HG02870 (cell line): ENCODE data around the gene TIRAP.
"Not testable (repeated sequence)": the region's sequence is repeated elsewhere in the genome, so short reads cannot be mapped to it uniquely, and the experiment has no call there.

Source experiments
- ATAC-seq: cut with Tn5 transposase; IDR thresholded peaks from one replicate; pipeline ENCODE4 v1.9.1; 2021; ENCODE audit warnings: mild to moderate bottlenecking, moderate library complexity; ENCODE audit not compliant: unreplicated experiment

Gene TIRAP, protein sequence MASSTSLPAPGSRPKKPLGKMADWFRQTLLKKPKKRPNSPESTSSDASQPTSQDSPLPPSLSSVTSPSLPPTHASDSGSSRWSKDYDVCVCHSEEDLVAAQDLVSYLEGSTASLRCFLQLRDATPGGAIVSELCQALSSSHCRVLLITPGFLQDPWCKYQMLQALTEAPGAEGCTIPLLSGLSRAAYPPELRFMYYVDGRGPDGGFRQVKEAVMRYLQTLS

DNA sequence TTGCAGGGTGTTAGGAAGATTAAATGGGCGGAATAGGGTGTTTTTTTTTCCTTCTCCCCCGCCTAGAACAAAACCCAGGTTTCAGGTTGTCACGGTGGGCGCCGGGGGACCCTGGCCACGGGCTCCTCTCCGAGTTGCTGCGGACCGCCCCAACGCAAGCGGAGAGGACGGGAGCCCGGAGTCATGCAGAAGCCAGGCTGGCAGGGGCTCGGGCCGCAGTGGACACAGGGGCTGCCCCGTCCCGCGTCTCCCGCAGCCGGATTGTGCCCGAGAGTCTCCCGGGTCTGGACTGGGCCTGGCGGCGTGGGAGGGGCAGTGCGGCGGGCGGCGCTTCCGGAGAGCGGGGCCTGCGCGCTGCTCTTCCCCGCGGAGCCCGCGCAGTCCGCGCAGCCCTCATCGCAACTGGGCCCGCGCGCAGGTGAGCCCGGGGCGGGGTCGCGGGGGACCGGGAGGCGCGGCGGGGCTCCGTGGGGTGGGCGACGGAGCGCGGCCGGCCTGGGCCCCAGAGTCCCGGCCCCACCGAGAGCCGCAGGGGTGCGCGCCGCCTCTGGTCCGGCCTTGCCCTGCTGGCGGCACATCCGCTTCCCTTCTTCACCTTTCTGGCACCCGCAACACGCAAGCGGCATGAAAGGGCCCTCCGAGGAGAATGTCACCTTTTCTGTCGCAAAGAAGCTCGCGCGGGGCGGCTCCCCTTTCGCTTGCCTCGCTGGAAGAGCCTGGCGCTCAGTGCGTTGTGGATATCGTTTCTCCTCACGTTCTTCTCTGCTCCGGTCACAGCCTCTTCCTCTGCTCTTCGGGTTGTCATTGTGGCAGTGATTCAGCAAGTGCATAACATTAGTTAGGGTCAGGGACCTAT, at the start of gene TIRAP:
Gene TIRAP (plus strand): TSS at position 358 of the 856 bp plus-strand sequence. CDS start 7,802 bp downstream, outside the sequence.
- ATAC-seq = peak; percentile 49

DNA sequence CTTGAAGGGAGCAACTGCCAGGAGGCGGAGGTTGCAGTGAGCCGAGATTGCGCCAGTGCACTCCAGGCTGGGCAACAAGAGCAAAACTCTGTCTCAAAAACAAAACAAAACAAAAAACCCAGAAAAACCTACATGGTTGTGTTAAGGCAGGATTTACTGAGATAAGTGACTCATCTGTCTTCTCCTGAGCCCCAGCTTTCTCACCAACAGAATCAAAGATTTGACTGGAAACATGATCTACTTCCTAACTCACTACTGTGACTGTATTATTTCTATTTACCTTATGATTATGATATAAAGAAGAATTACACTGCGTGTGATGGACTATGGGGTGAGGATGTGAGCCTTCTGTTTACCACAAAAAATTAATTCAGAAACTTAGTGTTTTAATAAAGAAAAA, 49.5 kb upstream of the TIRAP start:
- no peak for ATAC-seq

DNA sequence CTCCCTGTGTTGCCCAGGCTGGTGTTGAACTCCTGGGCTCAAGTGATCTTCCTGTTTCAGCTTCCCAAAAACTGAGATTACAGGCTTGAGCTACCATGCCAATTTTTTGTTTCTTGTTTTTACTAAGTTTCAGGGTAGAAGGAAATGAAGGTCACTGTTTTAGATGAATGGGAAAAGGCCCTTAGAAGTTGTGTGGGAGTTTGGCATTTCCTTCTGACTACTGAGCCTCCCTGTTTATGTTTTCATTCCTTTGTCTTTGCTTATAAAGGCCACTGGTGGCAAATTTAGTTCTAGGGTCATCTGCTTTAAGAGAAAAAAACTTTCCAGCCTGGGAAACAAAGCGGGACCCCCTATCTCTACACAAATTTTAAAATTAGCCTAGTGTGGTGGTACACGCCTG, 36.3 kb upstream of the TIRAP start:
- no peak for ATAC-seq

DNA sequence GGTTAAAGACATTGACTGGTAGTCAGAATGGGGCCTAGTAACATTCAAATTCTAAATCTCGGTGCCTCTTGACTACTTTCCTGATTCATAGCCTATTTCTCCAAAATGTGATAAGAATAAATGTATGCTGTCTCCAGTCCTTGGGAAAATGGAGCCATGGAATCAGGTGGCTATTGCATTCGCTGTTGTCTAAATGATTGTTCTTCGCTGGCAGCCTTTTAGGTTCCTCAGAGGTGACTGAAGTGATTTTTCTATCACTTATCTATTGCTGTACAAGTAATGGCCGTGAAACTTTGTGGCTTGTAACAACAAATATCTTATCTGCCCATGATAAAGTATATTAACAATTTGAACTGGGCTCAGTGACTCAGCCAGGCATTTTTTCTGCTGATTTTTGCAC, 29.6 kb upstream of the TIRAP start:
- ATAC-seq = no peak

DNA sequence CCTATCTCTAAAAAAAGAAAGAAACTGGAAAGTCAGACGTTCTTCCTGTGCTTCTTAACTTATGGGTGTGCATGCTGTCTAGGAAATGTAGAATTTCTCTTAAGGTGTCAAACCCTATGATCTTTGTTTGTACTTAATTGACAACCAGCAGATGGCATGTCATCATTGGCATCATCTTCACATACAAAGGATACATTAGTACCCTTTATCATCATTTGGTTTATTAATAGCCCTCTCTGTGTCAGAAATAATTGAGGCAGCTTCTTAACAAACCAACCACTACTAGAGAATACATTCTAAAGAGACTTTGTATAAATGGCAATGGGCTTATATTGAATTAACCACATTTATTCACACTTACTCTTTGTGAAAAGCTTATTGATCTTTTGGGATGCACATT, 28.1 kb upstream of the TIRAP start:
- ATAC-seq = no peak

DNA sequence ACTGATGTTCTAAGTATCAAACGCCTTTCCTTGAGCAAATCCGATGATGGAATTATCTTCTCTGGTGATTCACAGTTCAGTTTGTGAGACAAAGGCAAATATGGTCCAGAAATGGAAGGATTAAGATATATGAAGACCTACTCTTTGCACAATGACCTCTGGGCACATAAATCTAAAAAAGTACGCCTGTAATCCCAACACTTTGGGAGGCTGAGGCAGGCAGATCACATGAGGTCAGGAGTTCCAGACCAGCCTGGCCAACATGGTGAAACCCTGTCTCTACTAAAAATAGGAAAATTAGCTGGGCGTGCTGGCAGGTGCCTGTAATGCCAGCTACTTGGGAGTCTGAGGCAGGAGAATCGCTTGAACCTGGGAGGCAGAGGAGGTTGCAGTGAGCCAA, 27.4 kb upstream of the TIRAP start:
- ATAC-seq = not testable (repeated sequence)

DNA sequence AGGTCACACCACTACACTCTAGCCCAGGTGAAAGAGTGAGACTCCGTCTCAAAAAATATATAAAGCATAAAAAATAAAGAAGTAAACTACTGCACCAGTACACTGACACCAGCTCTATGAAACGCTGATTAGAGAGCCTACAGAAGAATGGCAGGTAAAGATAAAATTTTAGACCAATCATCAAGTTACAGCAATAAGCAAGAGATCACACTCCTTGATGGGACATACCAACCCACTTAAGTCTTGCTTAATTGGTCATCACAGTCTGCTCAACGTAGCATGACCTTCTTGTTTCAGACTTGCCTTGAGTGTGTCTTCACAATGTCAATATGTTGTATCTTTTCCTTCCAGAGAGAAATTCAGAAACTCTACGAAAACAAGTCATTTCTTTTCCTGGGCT, 26.7 kb upstream of the TIRAP start:
- ATAC-seq = no peak

DNA sequence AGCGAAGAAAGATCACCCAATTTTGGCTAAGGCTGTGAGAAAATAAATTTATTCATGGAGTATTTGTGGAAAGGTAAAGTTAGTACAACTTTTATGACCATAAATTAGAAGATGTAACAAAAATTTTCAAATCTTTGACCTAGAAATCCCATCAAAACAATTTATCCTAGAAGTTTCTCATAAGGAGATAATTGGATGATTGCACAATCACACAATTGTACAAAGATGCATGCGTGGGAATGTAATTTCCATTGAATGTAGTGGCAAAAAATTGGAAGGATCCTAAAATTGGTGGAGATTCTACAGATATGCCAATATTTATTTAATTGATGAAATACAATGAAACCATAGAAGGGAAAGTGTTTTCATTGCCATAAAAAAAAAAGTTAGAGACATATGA, 25.7 kb upstream of the TIRAP start:
- ATAC-seq = no peak

DNA sequence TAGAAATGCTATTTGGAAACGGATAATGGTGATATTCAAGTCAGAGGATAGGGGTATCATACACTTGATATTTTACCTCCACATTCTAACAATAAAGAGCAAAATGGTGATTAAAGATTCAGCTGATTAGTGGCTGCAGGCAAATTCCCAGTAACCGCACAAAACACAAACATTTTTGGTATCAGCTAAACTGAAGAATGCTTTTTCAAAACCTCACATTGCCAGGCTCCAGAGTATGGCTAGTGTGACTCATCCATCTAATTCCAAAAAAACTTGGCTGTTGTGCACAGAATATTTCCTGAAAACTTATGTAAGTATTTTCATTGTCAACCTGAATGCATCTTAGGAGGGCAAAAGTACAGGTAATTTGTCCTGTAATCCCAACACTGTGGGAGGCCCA, 25.1 kb upstream of the TIRAP start:
- ATAC-seq = no peak

DNA sequence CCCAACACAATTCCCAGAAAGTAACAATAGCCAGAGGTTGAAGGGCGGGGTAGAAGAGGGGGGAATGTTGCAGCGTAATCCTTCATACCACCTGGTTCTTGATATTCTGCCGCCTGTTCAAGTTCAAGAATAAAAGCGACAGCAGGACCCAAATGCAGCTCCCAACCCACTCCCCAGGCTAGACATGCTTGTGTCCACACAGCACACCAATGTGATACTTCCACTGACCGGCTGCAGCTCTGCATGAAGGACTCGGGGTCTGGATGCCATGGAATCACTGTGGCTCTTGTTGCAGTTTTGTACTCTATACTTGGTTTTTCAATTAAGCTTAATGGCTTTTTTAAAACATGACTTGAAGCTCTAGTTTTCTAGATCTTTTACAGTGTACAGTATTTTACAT, 20.7 kb upstream of the TIRAP start:
- ATAC-seq = no peak

DNA sequence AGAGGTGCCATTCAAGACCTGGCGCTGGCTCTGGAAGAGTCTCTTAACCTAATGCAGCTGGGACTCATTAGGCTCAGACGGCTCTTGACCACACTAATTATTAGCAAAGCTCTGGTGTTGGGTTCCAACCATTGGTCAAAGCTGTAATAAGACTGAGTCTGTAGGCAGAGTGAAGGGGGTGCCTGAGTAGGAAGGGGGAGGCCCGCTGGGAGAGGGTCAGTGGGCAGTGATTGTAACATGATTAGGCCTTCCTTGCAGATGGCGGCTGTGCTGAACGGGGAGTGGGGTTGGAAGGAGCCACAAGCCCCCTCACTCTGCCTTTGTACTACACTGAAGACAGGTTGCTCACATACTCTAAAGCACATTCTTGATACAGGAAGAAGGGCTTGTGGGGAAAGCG, 19.4 kb upstream of the TIRAP start:
- ATAC-seq = no peak

DNA sequence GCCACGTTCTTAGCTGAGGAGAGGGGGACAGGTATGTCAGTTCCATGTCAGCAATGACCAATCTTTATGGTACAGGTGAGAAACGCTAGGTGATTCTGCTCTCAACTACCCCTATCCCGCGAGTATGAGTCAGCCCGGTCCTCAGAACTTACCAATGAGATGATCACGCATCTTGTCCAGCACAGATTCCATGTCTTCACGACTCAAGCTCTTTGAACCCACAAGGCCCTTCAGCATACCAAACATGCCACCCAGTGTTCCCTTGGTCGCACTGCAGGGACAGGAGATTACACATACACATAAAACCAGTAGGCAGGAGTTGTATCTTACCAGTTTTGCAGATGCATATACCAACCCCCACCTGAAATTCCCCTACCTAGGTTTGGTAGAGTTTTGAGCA, 17.1 kb upstream of the TIRAP start:
- ATAC-seq = no peak

DNA sequence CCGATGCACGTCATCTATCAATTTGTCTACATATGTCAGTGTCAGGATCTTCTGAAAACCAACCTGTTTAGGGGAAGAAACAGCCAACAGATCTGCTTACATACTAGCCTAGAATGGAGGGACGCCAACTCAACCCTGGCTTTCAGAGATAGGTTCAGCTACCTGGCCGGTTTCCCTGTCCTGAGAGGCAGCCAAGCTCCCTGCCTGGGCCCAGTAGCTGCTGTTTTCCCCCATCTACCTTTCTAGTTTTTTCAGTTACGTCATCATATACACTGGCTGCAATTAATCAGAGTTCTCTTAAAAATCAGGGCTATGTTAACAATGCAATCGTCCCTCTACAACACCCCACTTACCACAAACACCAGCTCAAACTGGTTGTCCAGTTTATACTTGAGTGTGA, 15.2 kb upstream of the TIRAP start:
- ATAC-seq = no peak

DNA sequence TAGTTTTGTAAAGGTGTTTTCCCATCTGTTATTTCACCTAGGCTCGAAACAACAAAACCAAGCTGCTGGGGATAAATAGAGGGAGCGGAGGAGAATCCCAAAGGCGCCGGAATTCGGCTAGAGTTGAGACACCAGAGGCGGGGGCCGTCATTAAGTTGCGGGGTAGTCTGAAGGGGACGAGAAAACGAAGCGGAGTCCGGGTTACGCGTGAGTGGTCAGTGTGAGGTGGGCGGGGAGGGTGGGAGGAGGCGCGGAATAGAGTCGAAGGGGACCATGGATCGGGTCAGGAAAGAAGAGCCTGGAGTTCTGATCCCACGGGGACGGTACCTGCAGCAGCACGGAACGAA, 14.6 kb upstream of the TIRAP start:
- ATAC-seq = peak; percentile 6

DNA sequence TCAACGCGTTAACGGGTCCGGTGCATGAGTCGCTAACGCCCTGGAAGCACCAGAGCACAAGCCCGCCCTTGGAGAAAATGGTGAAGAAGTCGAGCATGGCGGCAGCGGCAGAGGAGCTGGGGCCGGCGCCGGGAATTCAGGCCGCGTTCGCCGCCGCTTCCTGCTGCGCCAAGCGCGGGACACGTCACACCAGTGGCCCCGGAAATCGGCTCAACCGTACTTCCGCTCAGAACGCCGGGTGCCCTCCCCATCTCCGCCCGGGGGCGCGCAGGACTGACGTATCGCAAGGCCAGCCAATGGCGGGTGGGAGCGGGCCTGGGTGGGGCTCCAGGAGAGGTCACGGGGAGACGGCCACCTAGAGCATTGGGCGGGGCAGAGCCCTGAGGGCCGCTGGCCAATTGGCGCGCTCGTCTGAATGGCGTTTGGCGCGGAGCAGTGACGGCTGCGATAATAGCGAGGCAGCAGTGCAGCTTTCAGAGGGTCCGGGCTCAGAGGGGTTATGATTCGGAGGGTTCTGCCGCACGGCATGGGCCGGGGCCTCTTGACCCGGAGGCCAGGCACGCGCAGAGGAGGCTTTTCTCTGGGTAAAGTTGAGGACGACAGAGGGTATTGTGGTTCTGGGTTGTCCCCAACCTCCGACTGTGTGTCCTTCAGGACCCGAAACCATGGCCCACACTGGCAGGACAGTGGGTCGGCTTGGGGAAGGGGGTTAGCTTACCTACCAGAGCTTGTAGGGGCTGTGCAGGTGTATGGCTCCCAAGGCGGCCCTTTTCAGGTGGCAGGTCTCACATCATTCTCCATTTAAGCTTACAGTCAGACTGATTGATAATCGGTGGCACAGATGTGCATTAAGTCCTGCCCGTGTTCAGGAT, 13.9 kb upstream of the TIRAP start, which contains the start of the genes FOXRED1 and SRPRA:
Gene FOXRED1 (plus strand): TSS at position 447 of the 872 bp plus-strand sequence. CDS start 53 bp downstream, at position 500.
Gene SRPRA (minus strand): TSS at position 188 of the 872 bp plus-strand sequence. CDS start 91 bp downstream, at position 97.
- peak; percentile 97 for ATAC-seq

DNA sequence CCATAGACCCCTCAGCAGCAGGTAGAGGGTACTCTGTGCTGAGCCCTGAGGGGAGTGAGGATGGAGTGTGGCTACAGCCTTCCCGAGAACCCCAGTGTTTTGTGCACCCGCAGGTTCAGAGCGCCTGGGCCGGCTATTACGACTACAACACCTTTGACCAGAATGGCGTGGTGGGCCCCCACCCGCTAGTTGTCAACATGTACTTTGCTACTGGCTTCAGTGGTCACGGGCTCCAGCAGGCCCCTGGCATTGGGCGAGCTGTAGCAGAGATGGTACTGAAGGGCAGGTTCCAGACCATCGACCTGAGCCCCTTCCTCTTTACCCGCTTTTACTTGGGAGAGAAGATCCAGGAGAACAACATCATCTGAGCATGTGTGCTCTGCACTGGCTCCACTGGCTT, 5.6 kb upstream of the TIRAP start:
- ATAC-seq = no peak

DNA sequence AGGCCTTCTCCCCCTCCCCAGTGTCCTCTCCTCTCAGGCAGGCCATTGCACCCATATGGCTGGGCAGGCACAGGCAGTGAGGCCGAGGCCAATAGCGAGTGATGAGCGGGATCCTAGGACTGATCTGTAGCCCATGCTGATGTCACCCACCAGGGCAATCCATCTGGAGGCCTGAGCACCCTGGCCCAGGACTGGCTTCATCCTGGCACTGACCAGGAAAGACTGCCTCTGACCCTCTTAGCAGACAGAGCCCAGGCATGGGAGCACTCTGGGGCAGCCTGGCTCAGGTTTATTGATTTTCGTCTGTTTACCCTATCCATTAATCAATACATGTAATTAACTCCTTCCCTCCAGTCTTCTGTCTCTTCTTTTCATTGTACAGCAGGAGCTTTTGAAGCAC, 5.1 kb upstream of the TIRAP start:
- no peak for ATAC-seq

DNA sequence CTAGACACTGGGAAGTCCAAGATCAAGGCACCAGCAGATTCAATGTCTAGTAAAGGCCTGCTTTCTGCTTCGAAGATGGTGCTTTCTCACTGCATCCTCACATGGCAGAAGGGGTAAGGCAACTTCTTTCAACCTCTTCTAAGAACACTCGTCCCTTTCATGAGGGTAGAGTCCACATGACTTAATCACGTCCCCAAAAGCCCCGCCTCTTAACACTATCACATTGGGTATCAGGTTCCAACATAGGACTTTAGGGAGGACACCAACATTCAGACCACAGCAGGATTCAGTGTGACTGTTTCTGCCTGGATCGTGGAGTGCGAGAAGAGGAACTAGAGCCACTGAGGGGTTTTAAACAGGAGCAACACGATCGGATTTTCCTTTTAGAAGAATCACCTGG, 3.7 kb upstream of the TIRAP start:
- ATAC-seq = no peak

DNA sequence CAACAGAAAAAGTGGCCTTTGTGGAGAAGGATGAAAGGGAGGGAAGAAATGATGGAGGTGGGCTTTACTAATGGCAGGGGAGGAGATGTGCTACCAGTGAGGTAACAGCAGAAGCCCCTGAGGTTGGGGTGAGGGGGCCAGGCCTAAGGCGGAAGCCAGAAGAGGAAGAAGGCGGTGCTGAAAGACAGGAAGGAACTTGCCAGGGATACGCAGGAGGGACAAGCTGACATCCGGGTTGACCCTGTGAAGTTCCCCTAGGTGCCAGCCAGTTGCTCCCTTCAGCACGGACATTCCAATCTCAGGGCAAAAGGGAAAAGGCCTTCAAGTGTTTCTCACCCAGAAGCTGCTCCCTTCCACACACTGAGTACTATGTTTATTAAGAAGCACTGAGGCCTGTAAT, 2.3 kb upstream of the TIRAP start:
- ATAC-seq = no peak

DNA sequence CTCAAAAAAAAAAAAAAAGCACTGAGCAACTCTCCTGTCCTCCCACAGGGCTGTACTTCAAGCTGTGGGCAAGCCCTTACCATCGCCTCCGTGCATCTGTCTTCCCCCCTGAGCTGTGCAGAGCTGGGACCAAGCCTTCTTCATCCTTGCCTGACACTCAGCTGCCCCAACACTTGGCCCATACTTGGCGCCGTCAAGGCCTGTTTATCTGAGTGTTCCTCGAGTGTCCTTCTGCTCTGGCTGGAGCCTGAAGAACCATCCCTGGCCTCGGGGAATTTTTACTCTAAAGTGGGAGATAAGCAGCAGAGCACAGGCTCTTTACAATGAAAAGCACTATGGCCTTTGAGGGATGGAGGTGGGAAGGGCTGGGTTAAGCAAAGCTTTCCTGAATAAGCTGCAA, 1.6 kb upstream of the TIRAP start:
- no peak for ATAC-seq

DNA sequence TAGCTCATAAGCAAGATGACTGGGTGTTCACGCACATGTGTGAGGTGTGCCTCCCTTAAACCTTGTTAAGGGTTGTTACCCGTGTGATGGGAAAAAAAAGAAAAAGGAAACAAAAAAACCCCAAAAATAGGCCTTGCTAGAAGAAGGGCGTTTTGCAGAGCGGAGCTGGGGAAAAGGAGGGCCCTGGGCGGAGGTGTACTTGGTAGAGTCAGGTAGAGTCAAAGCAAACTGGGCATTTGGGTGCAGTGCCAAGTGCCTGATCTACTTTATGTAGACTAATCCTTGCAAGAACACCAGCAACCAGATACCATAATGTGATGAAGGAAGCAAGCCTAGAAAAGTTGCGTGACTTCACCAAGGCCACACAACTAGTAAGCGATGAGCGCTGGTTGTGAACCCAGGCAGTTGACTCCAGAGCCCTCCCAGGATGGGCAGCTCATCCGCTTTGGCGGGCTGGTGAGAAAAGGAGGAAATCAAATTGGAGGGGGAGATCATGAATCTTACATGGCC, 1.2 kb upstream of the TIRAP start:
- no peak for ATAC-seq
